Measurements from ENCODE around the gene LDLRAD4. TPM values are rescaled to one million over a fixed set of nuclear protein-coding genes. Genes with fewer than 3 reads are reported as not detected.
"Not testable (repeated sequence)": the region's sequence is repeated elsewhere in the genome, so short reads cannot be mapped to it uniquely, and the experiment has no call there.

The LDLRAD4 gene
- total RNA-seq, 1 experiment from 2014 or later, result not detected

DNA sequence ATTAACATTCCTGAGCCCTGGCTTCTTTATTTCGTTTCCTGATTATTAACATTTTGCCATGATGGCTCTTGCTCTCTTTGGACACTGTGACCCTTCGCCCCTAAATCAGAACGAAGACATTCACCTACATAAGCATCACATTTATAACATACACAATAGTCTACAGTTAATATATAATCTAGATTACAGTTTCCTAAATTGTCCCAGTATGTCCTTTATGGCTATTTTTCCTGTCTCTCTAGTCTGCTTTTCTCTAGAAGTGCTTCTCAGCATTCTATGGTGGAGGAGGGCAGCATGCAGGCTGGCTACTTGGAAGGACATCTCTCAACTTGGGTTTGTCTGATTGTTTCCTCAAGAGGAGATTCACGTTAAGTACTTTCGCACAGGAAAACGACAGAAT lies 457.9 kb downstream of the LDLRAD4 start:
- CTCF ChIA-PET, result no interaction called here
- Histone ChIP-seq H3K4me3 (ENCODE audit: low read length) (no peak overlapping the region), H3K36me3 (ENCODE audit: low read depth, low read length) (peaks cover 45% of the 10 kb centered on the region), H3K27ac (ENCODE audit: low read length) (no peak overlapping the region), H3K9me2 (replicated peaks; ENCODE audit: low read length) (no peaks in the 10 kb centered on the region), H3F3A (ENCODE audit: low read length, unreplicated experiment) (no peaks in the 10 kb centered on the region), H4K20me1 (ENCODE audit: low read length) (peaks cover 6% of the 10 kb centered on the region; the same call in 1 of the 2 replicates), H3K79me2 (ENCODE audit: low read length) (peaks cover 33% of the 10 kb centered on the region), H3K27me3 (ENCODE audit: low read length) (no peaks in the 10 kb centered on the region), H3K4me2 (ENCODE audit: low read length) (no peak overlapping the region), H3K9ac (ENCODE audit: low read length) (no peak overlapping the region), H3K9me3 (ENCODE audit: low read length) (0 out of 2 replicates have a peak, but pooled peaks cover 7% of the 10 kb centered on the region), H3K4me1 (ENCODE audit: insufficient read depth, low read length) (no peaks in the 10 kb centered on the region), H2AFZ (ENCODE audit: low read length) (no peak overlapping the region)
- intact Hi-C loops (cut with micrococcal nuclease), result loop anchor here (10.0 kb wide), 1 partner anchor 48 kb away; the partner anchor contains the start of genes FAM210A and RNMT
- POLR2A ChIA-PET (ENCODE audit: unreplicated experiment), result no interaction called here
- TF ChIP-seq EZH2phosphoT487 (IDR thresholded peaks at IDR 0.05; ENCODE audit: borderline replicate concordance, low read length), result no peak
- TF ChIP-seq EZH2 (IDR thresholded peaks at IDR 0.05; ENCODE audit: low read length, unreplicated experiment), result no peak
- TF ChIP-seq, protein P1, sequence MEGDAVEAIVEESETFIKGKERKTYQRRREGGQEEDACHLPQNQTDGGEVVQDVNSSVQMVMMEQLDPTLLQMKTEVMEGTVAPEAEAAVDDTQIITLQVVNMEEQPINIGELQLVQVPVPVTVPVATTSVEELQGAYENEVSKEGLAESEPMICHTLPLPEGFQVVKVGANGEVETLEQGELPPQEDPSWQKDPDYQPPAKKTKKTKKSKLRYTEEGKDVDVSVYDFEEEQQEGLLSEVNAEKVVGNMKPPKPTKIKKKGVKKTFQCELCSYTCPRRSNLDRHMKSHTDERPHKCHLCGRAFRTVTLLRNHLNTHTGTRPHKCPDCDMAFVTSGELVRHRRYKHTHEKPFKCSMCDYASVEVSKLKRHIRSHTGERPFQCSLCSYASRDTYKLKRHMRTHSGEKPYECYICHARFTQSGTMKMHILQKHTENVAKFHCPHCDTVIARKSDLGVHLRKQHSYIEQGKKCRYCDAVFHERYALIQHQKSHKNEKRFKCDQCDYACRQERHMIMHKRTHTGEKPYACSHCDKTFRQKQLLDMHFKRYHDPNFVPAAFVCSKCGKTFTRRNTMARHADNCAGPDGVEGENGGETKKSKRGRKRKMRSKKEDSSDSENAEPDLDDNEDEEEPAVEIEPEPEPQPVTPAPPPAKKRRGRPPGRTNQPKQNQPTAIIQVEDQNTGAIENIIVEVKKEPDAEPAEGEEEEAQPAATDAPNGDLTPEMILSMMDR (conservative IDR thresholded peaks at IDR 0.05; ENCODE audit: low read depth, low read length), result no peak
- DNase-seq (no peak), ATAC-seq (no peak)
- TSS peak; percentile 88 for BruUV-seq (replicated peaks)

DNA sequence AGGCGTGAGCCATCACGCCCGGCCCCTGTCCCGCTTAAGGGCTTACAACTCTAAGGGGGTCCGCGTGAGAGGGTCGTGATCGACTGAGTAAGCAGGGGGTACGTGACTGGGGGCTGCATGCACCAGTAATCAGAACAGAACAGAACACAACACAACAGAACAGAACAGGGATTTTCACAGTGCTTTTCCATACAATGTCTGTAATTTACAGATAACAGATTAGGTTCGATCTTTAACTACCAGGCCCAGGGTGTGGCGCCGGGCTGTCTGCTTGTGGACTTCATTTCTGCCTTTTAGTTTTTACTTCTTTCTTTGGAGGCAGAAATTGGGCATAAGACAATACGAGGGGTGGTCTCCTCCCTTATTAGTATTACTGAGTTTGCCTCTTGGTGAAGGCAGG lies 458.8 kb downstream of the LDLRAD4 start:
- H3F3A ChIP-seq (ENCODE audit: low read length, unreplicated experiment); DNase-seq; H3K4me2 ChIP-seq (ENCODE audit: low read length); ATAC-seq; H3K4me1 ChIP-seq (ENCODE audit: insufficient read depth, low read length); POLR2A ChIA-PET (ENCODE audit: unreplicated experiment); H3K9me2 ChIP-seq (replicated peaks; ENCODE audit: low read length); CTCF ChIA-PET; BruUV-seq (replicated peaks); H2AFZ ChIP-seq (ENCODE audit: low read length); H3K4me3 ChIP-seq (ENCODE audit: low read length); H3K9me3 ChIP-seq (ENCODE audit: low read length); H3K9ac ChIP-seq (ENCODE audit: low read length); H3K27ac ChIP-seq (ENCODE audit: low read length); H3K27me3 ChIP-seq (ENCODE audit: low read length); H4K20me1 ChIP-seq (ENCODE audit: low read length): not testable (repeated sequence)
- intact Hi-C loops (cut with micrococcal nuclease), result loop anchor here (10.0 kb wide), 1 partner anchor 47 kb away; the partner anchor contains the start of genes FAM210A and RNMT
- peaks cover 43% of the 10 kb centered on the region for H3K36me3 ChIP-seq (ENCODE audit: low read depth, low read length)
- H3K79me2 ChIP-seq (ENCODE audit: low read length), result peaks cover 42% of the 10 kb centered on the region

DNA sequence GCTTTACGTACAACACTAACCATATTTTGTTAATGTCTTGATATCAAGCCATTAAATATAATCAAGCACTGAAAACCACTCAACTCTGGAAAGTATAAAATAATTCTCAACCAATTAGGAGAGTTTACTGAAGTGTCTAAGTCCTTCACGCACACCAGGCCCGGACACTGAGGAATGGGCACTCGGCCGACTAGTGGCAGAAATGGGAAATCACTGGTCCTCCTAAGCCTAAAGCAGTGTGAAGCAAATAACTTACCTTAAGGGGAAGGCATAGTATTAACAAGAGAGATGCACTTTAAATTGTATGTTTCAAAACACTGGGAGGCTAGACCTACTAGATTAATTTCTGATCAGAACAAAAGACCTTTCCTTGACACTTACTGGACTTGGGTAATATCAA lies 462.1 kb downstream of the LDLRAD4 start:
- peaks cover 47% of the 10 kb centered on the region for H3K36me3 ChIP-seq (ENCODE audit: low read depth, low read length)
- BruUV-seq (replicated peaks), result no TSS peak
- no peak for DNase-seq
- no peak overlapping the region for H3K4me2 ChIP-seq (ENCODE audit: low read length)
- no peaks in the 10 kb centered on the region for H3F3A ChIP-seq (ENCODE audit: low read length, unreplicated experiment)
- no peaks in the 10 kb centered on the region for H3K9me2 ChIP-seq (replicated peaks; ENCODE audit: low read length)
- ChIA-PET POLR2A (ENCODE audit: unreplicated experiment) (no interaction called here), CTCF (interaction anchor here (0.5 kb wide), 1 partner anchor 939 kb away, joined by 4 read pairs; no protein-coding TSS in a partner anchor)
- intact Hi-C loops (cut with micrococcal nuclease), result no loop called here
- no peak overlapping the region for H3K27ac ChIP-seq (ENCODE audit: low read length)
- no peak overlapping the region for H3K9ac ChIP-seq (ENCODE audit: low read length)
- no peak for TF ChIP-seq EZH2 (IDR thresholded peaks at IDR 0.05; ENCODE audit: low read length, unreplicated experiment)
- TF ChIP-seq, protein P1 (conservative IDR thresholded peaks at IDR 0.05; ENCODE audit: low read depth, low read length), result peak; percentile 41; the same call in 1 of the 2 replicates
- H4K20me1 ChIP-seq (ENCODE audit: low read length), result peaks cover 17% of the 10 kb centered on the region; the same call in 1 of the 2 replicates
- no peak overlapping the region for H3K4me3 ChIP-seq (ENCODE audit: low read length)
- no peak for ATAC-seq
- H2AFZ ChIP-seq (ENCODE audit: low read length), result no peak overlapping the region
- peaks cover 72% of the 10 kb centered on the region for H3K79me2 ChIP-seq (ENCODE audit: low read length)
- 0 out of 2 replicates have a peak, but pooled peaks cover 7% of the 10 kb centered on the region for H3K9me3 ChIP-seq (ENCODE audit: low read length)
- H3K4me1 ChIP-seq (ENCODE audit: insufficient read depth, low read length), result no peaks in the 10 kb centered on the region
- no peaks in the 10 kb centered on the region for H3K27me3 ChIP-seq (ENCODE audit: low read length)
